PFSK-1 (cell line): Measurements from ENCODE around the gene XRCC1.

Source experiments
- FOXP2 ChIP-seq: optimal IDR thresholded peaks from 2 replicates; pipeline ENCODE3; 2011; ENCODE audit warnings: borderline replicate concordance, control low read depth, inconsistent platforms; ENCODE audit not compliant: insufficient read depth; ENCODE audit errors: extremely low read length, extremely low read depth
- POLR2AphosphoS5 ChIP-seq: IDR thresholded peaks from 2 replicates; pipeline ENCODE4 v1.6.1; 2012; ENCODE audit warnings: low read depth, mild to moderate bottlenecking, control low read depth, low read length, moderate library complexity
- REST ChIP-seq, 2 experiments: IDR thresholded peaks; 2 replicates each; pipeline versions ENCODE4 v1.6.1 to v1.8.0; 2011 to 2012; ENCODE audit warnings: low read depth in 2 of 2, low read length in 2 of 2, control low read depth in 1 of 2, inconsistent platforms in 1 of 2, mild to moderate bottlenecking in 1 of 2, moderate library complexity in 1 of 2; ENCODE audit not compliant: insufficient read depth in 1 of 2
- SIN3A ChIP-seq: IDR thresholded peaks from 2 replicates; pipeline ENCODE4 v1.6.1; 2012; ENCODE audit warnings: mild to moderate bottlenecking, low read length, moderate library complexity, borderline replicate concordance; ENCODE audit not compliant: insufficient read depth
- TAF1 ChIP-seq: IDR thresholded peaks from 2 replicates; pipeline ENCODE4 v1.6.1; 2012; ENCODE audit warnings: low read length, control low read depth, borderline replicate concordance; ENCODE audit not compliant: insufficient read depth

Gene XRCC1

GRCh38 chr19:43595999-43596841 is 20.9 kb upstream of the XRCC1 start, which contains the start of the genes IRGQ and ZNF576:
Gene IRGQ, minus strand, starts transcription at chr19:43596134. Its CDS starts 796 bp downstream, at chr19:43595338.
Gene ZNF576, plus strand, starts transcription at chr19:43596595. Its CDS starts 514 bp downstream, at chr19:43597109.
- no peak for TF ChIP-seq REST (IDR thresholded peaks at IDR 0.05; ENCODE audit: insufficient read depth in 1 of 2, low read depth in 2 of 2, low read length in 2 of 2)
- TF ChIP-seq FOXP2 = peak; percentile 36
- TF ChIP-seq POLR2AphosphoS5 = peak; percentile 52; the same call in 1 of the 2 replicates
- peak; percentile 79; the same call in 1 of the 2 replicates for TF ChIP-seq SIN3A
- no peak; the same call in 1 of the 2 replicates for TF ChIP-seq TAF1

GRCh38 chr19:43595605-43595998 is 20.3 kb upstream of the XRCC1 start:
- no peak for TF ChIP-seq SIN3A
- no peak for TF ChIP-seq REST (IDR thresholded peaks at IDR 0.05; ENCODE audit: insufficient read depth in 1 of 2, low read depth in 2 of 2, low read length in 2 of 2)
- no peak for TF ChIP-seq FOXP2
- no peak for TF ChIP-seq TAF1
- TF ChIP-seq POLR2AphosphoS5 = no peak

- TF ChIP-seq TAF1 = no peak; the same call in 1 of the 2 replicates
- peak; percentile 44 for TF ChIP-seq FOXP2
Observed at GRCh38 chr19:43594710-43595604, 19.6 kb upstream of the XRCC1 start.

- TF ChIP-seq FOXP2 = no peak
- TF ChIP-seq REST (IDR thresholded peaks at IDR 0.05; ENCODE audit: insufficient read depth in 1 of 2, low read depth in 2 of 2, low read length in 2 of 2) = no peak
- TF ChIP-seq POLR2AphosphoS5 = no peak
Observed at GRCh38 chr19:43594081-43594697, 18.9 kb upstream of the XRCC1 start.

GRCh38 chr19:43592800-43593350 is 17.5 kb upstream of the XRCC1 start:
- TF ChIP-seq SIN3A = no peak
- no peak for TF ChIP-seq TAF1
- TF ChIP-seq POLR2AphosphoS5 = no peak
- TF ChIP-seq REST (IDR thresholded peaks at IDR 0.05; ENCODE audit: insufficient read depth in 1 of 2, low read depth in 2 of 2, low read length in 2 of 2) = no peak
- TF ChIP-seq FOXP2 = no peak
